Activated CD4-positive, alpha-beta memory T cell treated with anti-CD3 and anti-CD28 coated beads for 36 hours (primary cell): ENCODE measurements around the gene ZNF683. TPM values are rescaled to one million over a fixed set of nuclear protein-coding genes. Genes with fewer than 3 reads are reported as not detected.
"Not testable (repeated sequence)": the region's sequence is repeated elsewhere in the genome, so short reads cannot be mapped to it uniquely, and the experiment has no call there.

Experiments
- CTCF ChIA-PET: fragments of 350-600 bp; sonication (Branson Sonifier 250); formaldehyde crosslinking; loops from one replicate; lab custom pipeline; 2021; ENCODE audit warnings: antibody characterized with exemption, inconsistent platforms; lab: Charles Lee
- POLR2A ChIA-PET: fragments of 350-600 bp; sonication (Branson Sonifier 250); formaldehyde crosslinking; loops from one replicate; lab custom pipeline; 2021; ENCODE audit warnings: antibody characterized with exemption; lab: Charles Lee
- DNase-seq: peaks from one replicate; pipeline ENCODE4 v3.0.0-alpha.2; 2020
- H3K27ac Mint-ChIP-seq: one replicate; pipeline ENCODE4 v1.8.0; 2021; ENCODE audit warnings: mixed read lengths
- H3K27me3 Mint-ChIP-seq: one replicate; pipeline ENCODE4 v1.8.0; 2021; ENCODE audit warnings: mixed read lengths
- H3K36me3 Mint-ChIP-seq: one replicate; pipeline ENCODE4 v1.8.0; 2021; ENCODE audit warnings: mixed read lengths
- H3K4me1 Mint-ChIP-seq: one replicate; pipeline ENCODE4 v1.8.0; 2021; ENCODE audit warnings: low read depth, mixed read lengths
- H3K4me3 Mint-ChIP-seq: one replicate; pipeline ENCODE4 v1.8.0; 2021; ENCODE audit warnings: mild to moderate bottlenecking, mixed read lengths
- H3K9me3 Mint-ChIP-seq: one replicate; pipeline ENCODE4 v1.8.0; 2021; ENCODE audit warnings: mixed read lengths
- intact Hi-C: fragments of 100-400 bp; cut with micrococcal nuclease; formaldehyde crosslinking; loops from one replicate; pipeline ENCODE4 v1.15.1; 2023
- total RNA-seq, 2 experiments: library from RNA; stranded (reverse); gene quantifications; one replicate each; pipeline ENCODE4 v1.2.3, GENCODE V29; 2021

ZNF683 gene
- total RNA-seq = not detected

DNA sequence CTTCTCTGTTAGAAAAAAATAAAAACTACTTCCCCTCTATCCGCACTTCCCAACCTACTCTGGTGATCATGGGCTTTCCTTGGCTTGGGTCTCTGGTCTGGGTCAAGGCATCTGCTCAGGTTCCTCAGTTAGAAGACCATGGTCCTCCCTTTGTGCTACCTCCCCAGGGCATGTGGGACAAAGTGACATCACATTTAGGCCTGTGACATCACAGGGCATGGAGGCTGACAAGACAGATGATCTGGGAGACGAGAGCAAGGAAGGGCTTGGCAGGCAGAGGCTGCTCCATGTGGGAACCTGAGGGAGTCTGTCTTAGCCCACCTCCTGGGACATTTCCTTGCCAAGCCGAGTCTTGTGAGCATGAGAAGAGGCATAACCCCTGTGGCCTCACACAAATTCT, at the start of gene ZNF683:
ZNF683 (minus strand) TSS at position 140 of the 400 bp plus-strand sequence. CDS start 4,179 bp downstream, outside the sequence.
- H3K27me3 Mint-ChIP-seq, DNase-seq, POLR2A ChIA-PET, H3K9me3 Mint-ChIP-seq, intact Hi-C loops, H3K36me3 Mint-ChIP-seq: not testable (repeated sequence)
- CTCF ChIA-PET = interaction anchor here (2.5 to 4.0 kb wide), 3 partner anchors 10 to 44 kb away, joined by 10 to 48 read pairs (median 20); no protein-coding TSS in a partner anchor
- H3K27ac Mint-ChIP-seq = peak within 1 kb of the TSS; percentile 77
- H3K4me1 Mint-ChIP-seq = peaks cover 78% of the 10 kb centered on the region
- H3K4me3 Mint-ChIP-seq = peak within 1 kb of the TSS; percentile 24

DNA sequence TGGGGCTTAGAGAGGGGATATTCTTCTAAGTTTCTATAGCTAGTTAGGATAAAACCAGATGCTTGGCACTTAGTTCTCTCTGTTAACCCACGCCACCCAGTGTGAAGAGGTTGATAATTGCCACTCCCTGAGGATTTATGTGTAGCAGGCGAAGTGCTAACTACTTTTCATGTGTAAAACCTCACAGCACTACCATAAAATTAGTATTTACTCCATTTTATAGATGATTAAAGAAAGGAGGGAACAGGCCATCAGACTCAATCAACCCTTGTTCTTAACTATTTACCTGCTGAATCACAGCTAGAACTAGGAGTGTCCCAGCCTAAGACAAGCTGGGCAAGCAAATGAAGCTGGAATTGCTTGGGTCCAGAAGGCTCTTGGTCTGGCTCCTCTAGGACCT, 46.9 kb upstream of the ZNF683 start:
- H3K9me3 Mint-ChIP-seq = no peaks in the 10 kb centered on the region
- no peak overlapping the region for H3K4me3 Mint-ChIP-seq
- POLR2A ChIA-PET = no interaction called here
- no peak for DNase-seq
- H3K27ac Mint-ChIP-seq = no peak overlapping the region
- no peaks in the 10 kb centered on the region for H3K36me3 Mint-ChIP-seq
- CTCF ChIA-PET = interaction anchor here (1.0 to 1.9 kb wide), 3 partner anchors 13 to 135 kb away, joined by 3 to 5 read pairs (median 3); partner anchors contain the start of gene DHDDS
- H3K27me3 Mint-ChIP-seq = no peaks in the 10 kb centered on the region
- intact Hi-C loops = loop anchor here (5.0 to 10.0 kb wide), 2 partner anchors 57 to 315 kb away; no protein-coding TSS in a partner anchor
- peaks cover 2% of the 10 kb centered on the region for H3K4me1 Mint-ChIP-seq

- H3K27me3 Mint-ChIP-seq = peaks cover 2% of the 10 kb centered on the region
- no peak overlapping the region for H3K27ac Mint-ChIP-seq
- no peak for DNase-seq
- intact Hi-C loops = loop anchor here (5.0 to 10.0 kb wide), 2 partner anchors 57 to 314 kb away; no protein-coding TSS in a partner anchor
- H3K4me1 Mint-ChIP-seq = peaks cover 2% of the 10 kb centered on the region
- H3K9me3 Mint-ChIP-seq = no peaks in the 10 kb centered on the region
- no peaks in the 10 kb centered on the region for H3K36me3 Mint-ChIP-seq
- no peak overlapping the region for H3K4me3 Mint-ChIP-seq
- ChIA-PET POLR2A (no interaction called here), CTCF (interaction anchor here (1.0 to 4.0 kb wide), 6 partner anchors 11 to 144 kb away, joined by 3 to 35 read pairs (median 12); partner anchors contain the start of gene DHDDS)
These were observed 46.4 kb upstream of the ZNF683 start for GRCh38 chr1:26418865-26419349.

DNA sequence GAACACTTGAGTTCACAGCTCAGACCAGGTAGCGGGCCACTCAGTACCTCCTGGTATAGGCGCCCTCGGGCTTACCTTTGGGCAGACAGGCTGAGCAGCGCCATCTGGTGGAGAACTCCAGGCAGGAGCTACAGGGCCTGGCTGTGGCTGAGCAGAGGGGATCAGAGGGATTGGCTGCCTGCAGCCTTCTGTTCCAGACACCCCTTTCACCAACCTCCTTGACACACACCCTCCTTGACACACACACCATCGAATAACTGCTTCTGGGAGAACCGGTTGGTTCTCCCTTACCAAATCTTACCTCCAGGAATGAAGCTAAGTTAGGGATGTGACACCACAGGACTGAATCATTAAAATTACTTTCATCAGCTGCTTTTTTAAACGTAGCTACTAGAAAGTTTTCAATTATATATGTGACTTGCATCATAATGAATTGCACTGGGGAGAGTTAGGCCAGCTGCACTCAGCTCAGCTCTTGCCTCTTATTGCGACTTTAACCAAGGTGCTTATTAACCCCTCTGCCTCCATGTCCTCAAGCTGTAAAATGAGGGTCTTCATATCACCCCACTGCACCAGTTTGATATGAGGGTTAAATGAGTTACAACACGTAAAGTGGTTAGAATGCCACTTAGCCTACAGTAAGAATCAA, 44.7 kb upstream of the ZNF683 start:
- Mint-ChIP-seq H3K36me3 (no peaks in the 10 kb centered on the region), H3K4me1 (peaks cover 2% of the 10 kb centered on the region), H3K9me3 (no peaks in the 10 kb centered on the region), H3K27me3 (peaks cover 15% of the 10 kb centered on the region), H3K27ac (no peak overlapping the region), H3K4me3 (no peak overlapping the region)
- ChIA-PET POLR2A (interaction anchor here (0.6 to 1.5 kb wide), 4 partner anchors 53 to 108 kb away, joined by 3 read pairs; partner anchors contain the start of gene HMGN2), CTCF (interaction anchor here (0.6 to 4.0 kb wide), 60 partner anchors 9 to 399 kb away, joined by 3 to 40 read pairs (median 5); partner anchors contain the start of genes C1orf232, CD52, CEP85 and CRYBG2)
- DNase-seq = peak; percentile 89
- intact Hi-C loops = loop anchor here (5.0 to 10.0 kb wide), 2 partner anchors 55 to 312 kb away; no protein-coding TSS in a partner anchor

DNA sequence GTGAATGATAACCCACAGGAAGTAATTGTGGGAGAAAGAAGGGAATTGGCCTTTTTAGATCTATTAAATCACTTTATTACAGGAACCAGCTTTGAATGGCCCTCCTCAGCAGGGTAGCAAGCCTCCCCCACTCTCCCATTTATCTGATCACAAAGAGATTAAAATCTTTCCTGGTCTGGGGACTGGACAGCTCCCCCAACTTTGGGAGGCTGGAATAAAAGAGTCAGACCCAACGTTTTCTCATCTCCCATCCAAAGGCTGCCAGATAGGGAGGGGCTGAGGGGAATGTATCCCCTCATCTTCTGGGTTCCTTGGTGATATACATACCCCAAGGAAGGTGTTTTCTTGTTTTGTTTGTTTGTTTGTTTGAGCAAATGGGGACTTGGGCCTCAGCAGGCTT, 40.5 kb upstream of the ZNF683 start:
- H3K9me3 Mint-ChIP-seq = no peaks in the 10 kb centered on the region
- ChIA-PET CTCF (interaction anchor here (0.7 to 1.3 kb wide), 3 partner anchors 49 to 132 kb away, joined by 3 to 4 read pairs (median 3); no protein-coding TSS in a partner anchor), POLR2A (no interaction called here)
- H3K27ac Mint-ChIP-seq = no peak overlapping the region
- no peaks in the 10 kb centered on the region for H3K36me3 Mint-ChIP-seq
- peaks cover 48% of the 10 kb centered on the region for H3K27me3 Mint-ChIP-seq
- no peak overlapping the region for H3K4me3 Mint-ChIP-seq
- DNase-seq = no peak
- intact Hi-C loops = loop anchor here (10.0 kb wide), 1 partner anchor 308 kb away; no protein-coding TSS in a partner anchor
- H3K4me1 Mint-ChIP-seq = peaks cover 23% of the 10 kb centered on the region

GRCh38 chr1:26412180-26412840, 39.8 kb upstream of the ZNF683 start:
- H3K36me3 Mint-ChIP-seq = no peaks in the 10 kb centered on the region
- ChIA-PET POLR2A (no interaction called here), CTCF (interaction anchor here (0.6 to 1.3 kb wide), 4 partner anchors 19 to 131 kb away, joined by 3 to 4 read pairs (median 3); no protein-coding TSS in a partner anchor)
- no peak for DNase-seq
- no peak overlapping the region for H3K4me3 Mint-ChIP-seq
- peaks cover 48% of the 10 kb centered on the region for H3K27me3 Mint-ChIP-seq
- intact Hi-C loops = loop anchor here (10.0 kb wide), 1 partner anchor 308 kb away; no protein-coding TSS in a partner anchor
- no peaks in the 10 kb centered on the region for H3K9me3 Mint-ChIP-seq
- H3K4me1 Mint-ChIP-seq = peaks cover 23% of the 10 kb centered on the region
- H3K27ac Mint-ChIP-seq = no peak overlapping the region

DNA sequence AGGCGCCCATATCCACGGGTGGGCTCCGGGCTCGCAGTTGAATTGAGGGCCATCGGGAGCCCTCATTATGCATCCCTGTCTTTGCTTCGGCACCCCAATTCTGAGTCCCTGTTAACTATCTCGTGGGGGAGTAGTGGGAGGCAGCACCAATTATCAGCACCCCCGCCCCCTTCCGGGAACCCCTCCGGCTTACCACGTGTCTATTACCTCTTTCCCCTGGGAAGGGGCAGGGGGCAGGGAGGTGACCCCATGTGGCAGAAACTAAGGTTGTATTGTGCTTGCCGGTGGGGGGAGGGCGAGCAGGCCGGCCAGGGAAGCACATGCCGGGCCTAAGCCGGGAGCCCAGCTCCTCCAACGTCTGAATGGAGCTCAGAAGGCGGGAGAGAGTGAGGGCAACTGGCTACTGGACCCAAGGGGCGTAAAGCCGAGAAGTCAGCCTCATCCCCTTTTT, 39.1 kb upstream of the ZNF683 start:
- POLR2A ChIA-PET = no interaction called here
- DNase-seq = no peak
- intact Hi-C loops = loop anchor here (10.0 kb wide), 1 partner anchor 307 kb away; no protein-coding TSS in a partner anchor
- Mint-ChIP-seq H3K36me3 (no peaks in the 10 kb centered on the region), H3K4me1 (peaks cover 21% of the 10 kb centered on the region), H3K4me3 (no peak overlapping the region), H3K27ac (no peak overlapping the region), H3K9me3 (no peaks in the 10 kb centered on the region), H3K27me3 (peaks cover 48% of the 10 kb centered on the region)
- CTCF ChIA-PET = interaction anchor here (0.6 kb wide), 1 partner anchor 18 kb away, joined by 3 read pairs; no protein-coding TSS in a partner anchor

DNA sequence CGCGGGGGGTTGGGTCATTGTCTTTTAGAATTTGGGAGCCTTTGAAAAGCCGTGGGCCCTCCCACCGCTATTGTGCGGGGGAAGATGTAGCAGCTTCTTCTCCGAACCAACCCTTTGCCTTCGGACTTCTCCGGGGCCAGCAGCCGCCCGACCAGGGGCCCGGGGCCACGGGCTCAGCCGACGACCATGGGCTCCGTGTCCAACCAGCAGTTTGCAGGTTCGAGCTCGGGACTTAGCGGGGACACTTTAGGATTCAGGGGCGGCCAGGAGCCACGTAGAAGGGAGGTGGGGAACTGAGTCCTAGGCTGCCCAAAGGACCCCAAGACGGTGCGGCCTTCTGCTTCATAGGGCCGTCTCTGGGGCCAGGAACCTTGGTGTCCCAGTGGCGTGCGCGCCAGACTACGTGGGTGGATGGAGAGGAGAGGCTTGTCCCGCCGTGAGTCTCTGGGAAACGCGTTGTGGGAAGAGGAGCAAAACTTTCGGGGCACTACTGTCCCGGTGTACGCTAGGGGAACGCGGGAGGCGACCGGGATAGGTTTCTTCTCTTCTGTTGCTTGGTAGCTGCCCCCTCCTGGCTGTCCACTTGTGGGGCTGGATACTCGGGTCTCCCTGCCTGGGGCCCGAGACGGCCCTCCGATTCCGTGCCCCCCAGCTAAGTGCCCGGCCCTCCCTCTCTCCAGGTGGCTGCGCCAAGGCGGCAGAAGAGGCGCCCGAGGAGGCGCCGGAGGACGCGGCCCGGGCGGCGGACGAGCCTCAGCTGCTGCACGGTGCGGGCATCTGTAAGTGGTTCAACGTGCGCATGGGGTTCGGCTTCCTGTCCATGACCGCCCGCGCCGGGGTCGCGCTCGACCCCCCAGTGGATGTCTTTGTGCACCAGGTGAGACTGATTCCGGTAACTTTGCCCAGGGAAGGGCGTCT, 38.4 kb upstream of the ZNF683 start, which contains the start of gene LIN28A:
LIN28A (plus strand) TSS at position 112 of the 918 bp plus-strand sequence; CDS start at position 187, 75 bp downstream.
- Mint-ChIP-seq H3K4me3 (no peak within 1 kb of the TSS), H3K27ac (no peak within 1 kb of the TSS), H3K9me3 (no peaks in the 10 kb centered on the region), H3K27me3 (peaks cover 48% of the 10 kb centered on the region), H3K4me1 (peaks cover 21% of the 10 kb centered on the region), H3K36me3 (no peaks in the 10 kb centered on the region)
- CTCF ChIA-PET = interaction anchor here (1.0 kb wide), 1 partner anchor 177 kb away, joined by 3 read pairs; the partner anchor contains the start of gene CEP85
- POLR2A ChIA-PET = no interaction called here
- DNase-seq = no peak
- intact Hi-C loops = loop anchor here (10.0 kb wide), 1 partner anchor 306 kb away; no protein-coding TSS in a partner anchor

DNA sequence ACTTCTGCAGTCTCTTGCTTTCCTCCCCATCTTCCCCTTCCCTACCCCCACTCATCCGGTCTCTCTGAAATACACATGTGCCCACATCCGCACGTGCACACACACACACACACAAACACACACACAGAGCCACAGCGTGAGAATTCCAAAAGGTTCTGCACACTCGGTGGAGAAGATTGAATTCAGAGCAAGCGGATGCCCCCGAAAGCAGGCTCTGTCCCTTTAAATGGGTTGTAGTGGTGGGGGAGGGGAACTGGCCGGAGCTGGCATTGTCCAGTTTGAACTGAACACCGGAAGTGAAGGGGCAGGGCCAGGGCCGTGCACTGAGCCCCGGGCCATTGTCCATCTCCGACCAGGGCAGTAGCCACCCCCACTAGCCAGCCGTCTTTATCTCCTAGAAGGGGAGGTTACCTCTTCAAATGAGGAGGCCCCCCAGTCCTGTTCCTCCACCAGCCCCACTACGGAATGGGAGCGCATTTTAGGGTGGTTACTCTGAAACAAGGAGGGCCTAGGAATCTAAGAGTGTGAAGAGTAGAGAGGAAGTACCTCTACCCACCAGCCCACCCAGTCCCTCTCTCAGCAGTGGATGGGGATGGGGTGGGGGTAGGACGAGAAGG, 36.7 kb upstream of the ZNF683 start:
- H3K4me3 Mint-ChIP-seq = no peak overlapping the region
- CTCF ChIA-PET = interaction anchor here (1.0 to 4.5 kb wide), 3 partner anchors 7 to 175 kb away, joined by 3 to 40 read pairs (median 5); partner anchors contain the start of gene CEP85
- peaks cover 21% of the 10 kb centered on the region for H3K4me1 Mint-ChIP-seq
- DNase-seq = no peak
- no peaks in the 10 kb centered on the region for H3K9me3 Mint-ChIP-seq
- peaks cover 48% of the 10 kb centered on the region for H3K27me3 Mint-ChIP-seq
- no peak overlapping the region for H3K27ac Mint-ChIP-seq
- POLR2A ChIA-PET = interaction anchor here (0.7 kb wide), 1 partner anchor 518 kb away, joined by 3 read pairs; no protein-coding TSS in a partner anchor
- H3K36me3 Mint-ChIP-seq = no peaks in the 10 kb centered on the region
- intact Hi-C loops = no loop called here

- POLR2A ChIA-PET = no interaction called here
- CTCF ChIA-PET = interaction anchor here (4.5 kb wide), 1 partner anchor 8 kb away, joined by 40 read pairs; no protein-coding TSS in a partner anchor
- Mint-ChIP-seq H3K27ac (peak overlapping the region; percentile 65), H3K27me3 (peaks cover 49% of the 10 kb centered on the region), H3K9me3 (no peaks in the 10 kb centered on the region), H3K4me3 (no peak overlapping the region), H3K4me1 (peaks cover 21% of the 10 kb centered on the region), H3K36me3 (no peaks in the 10 kb centered on the region)
- DNase-seq = peak; percentile 83
- intact Hi-C loops = no loop called here
These were observed 36.1 kb upstream of the ZNF683 start for GRCh38 chr1:26408604-26409003.
